GM23338 (cell line): ENCODE measurements around the gene ROCK2. TPM values are rescaled to one million over a fixed set of nuclear protein-coding genes. Genes with fewer than 3 reads are reported as not detected.

ENCODE experiments used
- ATAC-seq: fragments of 200-7000 bp; cut with Tn5 transposase; 3 replicates; pipeline ENCODE4 v1.9.1; 2020
- DNase-seq: peaks from one replicate; pipeline ENCODE4 v3.0.0-alpha.2; 2015; ENCODE audit warnings: low spot score
- H2AFZ ChIP-seq: fragments of 200-600 bp; sonication (generic); 2 replicates; pipeline ENCODE4 v1.8.0; 2016; ENCODE audit warnings: antibody characterized with exemption, mild to moderate bottlenecking, moderate library complexity
- H3F3A ChIP-seq: fragments of 200-600 bp; sonication (generic); replicated peaks from 2 replicates; pipeline ENCODE4 v1.8.0; 2017; ENCODE audit warnings: antibody characterized with exemption, mixed run types, low read depth
- H3K27ac ChIP-seq: fragments of 200-600 bp; sonication (generic); 2 replicates; pipeline ENCODE4 v1.6.1; 2016; ENCODE audit warnings: low read depth
- H3K27me3 ChIP-seq: fragments of 200-600 bp; sonication (generic); 2 replicates; pipeline ENCODE4 v1.8.0; 2016; ENCODE audit warnings: mild to moderate bottlenecking, mixed run types, moderate library complexity; ENCODE audit not compliant: insufficient read depth
- H3K36me3 ChIP-seq: fragments of 200-600 bp; sonication (generic); 2 replicates; pipeline ENCODE4 v1.8.0; 2016; ENCODE audit warnings: mild to moderate bottlenecking; ENCODE audit not compliant: insufficient read depth
- H3K4me1 ChIP-seq: fragments of 200-600 bp; sonication (generic); 2 replicates; pipeline ENCODE4 v1.8.0; 2016; ENCODE audit warnings: mild to moderate bottlenecking, moderate library complexity; ENCODE audit not compliant: insufficient read depth
- H3K4me2 ChIP-seq: fragments of 200-600 bp; sonication (generic); 2 replicates; pipeline ENCODE4 v1.7.1; 2017; ENCODE audit warnings: mixed run types
- H3K4me3 ChIP-seq: fragments of 200-600 bp; sonication (generic); 2 replicates; pipeline ENCODE4 v1.6.1; 2016; ENCODE audit warnings: mixed run types
- H3K79me2 ChIP-seq: fragments of 200-600 bp; sonication (generic); replicated peaks from 2 replicates; pipeline ENCODE4 v1.8.0; 2017; ENCODE audit warnings: mild to moderate bottlenecking; ENCODE audit not compliant: insufficient read depth
- H3K9me2 ChIP-seq: fragments of 200-600 bp; sonication (generic); 2 replicates; pipeline ENCODE4 v1.8.0; 2017; ENCODE audit not compliant: insufficient read depth
- H4K20me1 ChIP-seq: fragments of 200-600 bp; sonication (generic); replicated peaks from 2 replicates; pipeline ENCODE4 v1.8.0; 2017; ENCODE audit warnings: mild to moderate bottlenecking; ENCODE audit not compliant: insufficient read depth
- H3K27ac Mint-ChIP-seq: 2 replicates; pipeline ENCODE4 v1.8.0; 2020; ENCODE audit warnings: inconsistent platforms, mild to moderate bottlenecking, moderate library complexity, mixed read lengths
- H3K27me3 Mint-ChIP-seq: 3 replicates; pipeline ENCODE4 v1.8.0; 2022; ENCODE audit warnings: low read depth, mild to moderate bottlenecking, moderate library complexity, mixed read lengths, inconsistent platforms; ENCODE audit not compliant: insufficient read depth, poor library complexity
- H3K36me3 Mint-ChIP-seq: 3 replicates; pipeline ENCODE4 v1.8.0; 2021; ENCODE audit warnings: low read depth, mild to moderate bottlenecking, inconsistent platforms, moderate library complexity, mixed read lengths
- H3K4me1 Mint-ChIP-seq: 3 replicates; pipeline ENCODE4 v1.8.0; 2020; ENCODE audit warnings: mild to moderate bottlenecking, inconsistent platforms, mixed read lengths
- H3K4me3 Mint-ChIP-seq: 3 replicates; pipeline ENCODE4 v1.8.0; 2021; ENCODE audit warnings: moderate library complexity, mild to moderate bottlenecking, inconsistent platforms, mixed read lengths
- H3K9me3 Mint-ChIP-seq: 3 replicates; pipeline ENCODE4 v1.8.0; 2020; ENCODE audit warnings: moderate library complexity, mild to moderate bottlenecking, inconsistent platforms, mixed read lengths
- CREB1 ChIP-seq: fragments of 250-450 bp; sonication (Bioruptor Pico); IDR thresholded peaks from 2 replicates; pipeline ENCODE4 v1.5.0; 2020; ENCODE audit warnings: low read depth, mild to moderate bottlenecking, moderate library complexity
- EZH2 ChIP-seq: fragments of 200-600 bp; sonication (generic); IDR thresholded peaks from one replicate; pipeline ENCODE4 v1.8.0; 2017; ENCODE audit warnings: antibody characterized with exemption, mild to moderate bottlenecking, low read depth; ENCODE audit not compliant: unreplicated experiment
- EZH2phosphoT487 ChIP-seq: fragments of 200-600 bp; sonication (generic); IDR thresholded peaks from one replicate; pipeline ENCODE4 v1.8.1; 2018; ENCODE audit warnings: antibody characterized with exemption; ENCODE audit not compliant: unreplicated experiment
- JUNB ChIP-seq: IDR thresholded peaks from one replicate; pipeline ENCODE4 v1.6.1; 2016; ENCODE audit warnings: antibody characterized with exemption; ENCODE audit not compliant: unreplicated experiment
- NANOG ChIP-seq: IDR thresholded peaks from 2 replicates; pipeline ENCODE4 v1.6.1; 2016; ENCODE audit warnings: antibody characterized with exemption, borderline replicate concordance
- POLR2AphosphoS5 ChIP-seq: IDR thresholded peaks from 2 replicates; pipeline ENCODE4 v1.6.1; 2016; ENCODE audit warnings: antibody characterized with exemption, low read depth
- STAT1 ChIP-seq: IDR thresholded peaks from one replicate; pipeline ENCODE4 v1.6.1; 2016; ENCODE audit warnings: antibody characterized with exemption; ENCODE audit not compliant: unreplicated experiment
- ZNF114 ChIP-seq: fragments of 250-450 bp; sonication (Bioruptor Pico); IDR thresholded peaks from 2 replicates; pipeline ENCODE4 v1.5.0; 2020; ENCODE audit warnings: mild to moderate bottlenecking, moderate library complexity
- ZNF331 ChIP-seq: fragments of 250-450 bp; sonication (Bioruptor Pico); IDR thresholded peaks from 2 replicates; pipeline ENCODE4 v1.5.0; 2020; ENCODE audit warnings: low read depth, mild to moderate bottlenecking, moderate library complexity
- polyA plus RNA-seq: library from polyadenylated mRNA; unstranded; fragments of >200 nt; fragmentation: Nextera tagmentation; extraction: Ambion mirVana; gene quantifications from 2 replicates; pipeline ENCODE4 v1.2.1, GENCODE V29; 2016
- total RNA-seq: library from RNA; depleted of rRNA; stranded (reverse); fragments of >200 nt; shearing (Covaris generic); gene quantifications from 2 replicates; pipeline ENCODE4 v1.2.3, GENCODE V29; 2014
- TF ChIP-seq, protein P1 (sequence below): IDR thresholded peaks from one replicate; pipeline ENCODE4 v1.6.1; 2018; ENCODE audit warnings: antibody characterized with exemption; ENCODE audit not compliant: unreplicated experiment
- TF ChIP-seq, protein P2 (sequence below): IDR thresholded peaks from 2 replicates; pipeline ENCODE4 v1.6.1; 2016; ENCODE audit warnings: antibody characterized with exemption
- TF ChIP-seq, protein P3 (sequence below): fragments of 250-450 bp; sonication (Bioruptor Pico); IDR thresholded peaks from 2 replicates; pipeline ENCODE4 v1.5.0; 2020; ENCODE audit warnings: mild to moderate bottlenecking, moderate library complexity
- TF ChIP-seq, protein P4 (sequence below), 2 experiments: fragments of 200-600 bp in 1 of 2; sonication (generic) in 1 of 2; conservative IDR thresholded peaks; 2 replicates each; pipeline versions ENCODE4 v1.5.1 to v1.6.1; 2016 to 2017; ENCODE audit warnings: antibody characterized with exemption in 2 of 2, low read depth in 2 of 2, mild to moderate bottlenecking in 2 of 2, moderate library complexity in 1 of 2

The ROCK2 gene
- total and polyA plus RNA-seq, 2 experiments from 2014 or later: 16.4 to 28.0 TPM

DNA sequence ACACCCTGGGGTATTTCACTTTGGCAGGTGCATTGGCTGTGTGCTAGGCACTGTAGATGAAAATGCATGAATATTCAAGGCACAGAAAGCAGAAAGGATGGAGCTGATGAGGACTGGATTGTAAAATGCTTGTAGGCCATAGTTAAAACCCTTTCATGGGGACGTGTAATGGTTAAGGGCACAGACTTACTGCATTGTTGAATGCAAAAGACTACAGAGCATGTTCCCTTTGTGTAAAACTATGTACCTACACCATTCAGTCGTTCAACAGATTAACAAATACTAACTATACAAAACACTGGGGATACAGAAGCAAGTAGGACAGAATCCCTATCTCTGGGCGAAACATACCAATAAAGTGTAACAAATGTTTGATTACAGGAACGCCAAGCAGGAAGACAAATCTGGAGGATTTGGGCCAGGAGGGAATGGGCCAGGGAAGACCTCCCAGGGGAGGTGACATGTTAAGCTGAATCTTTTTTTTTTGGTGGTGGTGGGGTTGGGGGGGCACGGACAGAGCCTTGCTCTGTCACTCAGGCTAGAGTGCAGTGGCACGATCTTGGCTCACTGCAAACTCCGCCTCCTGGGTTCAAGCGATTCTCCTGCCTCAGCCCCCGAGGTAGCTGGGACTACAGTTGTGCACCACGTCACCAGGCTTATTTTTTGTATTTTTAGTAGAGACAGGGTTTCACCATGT, 19.6 kb upstream of the ROCK2 start:
- Mint-ChIP-seq H3K36me3 (no peaks in the 10 kb centered on the region), H3K9me3 (no peaks in the 10 kb centered on the region; the same call in 2 of the 3 replicates), H3K4me1 (peaks cover 6% of the 10 kb centered on the region; the same call in 2 of the 3 replicates), H3K27ac (no peak overlapping the region), H3K4me3 (no peak overlapping the region), H3K27me3 (peaks cover 7% of the 10 kb centered on the region)
- H3K27me3 ChIP-seq: no peaks in the 10 kb centered on the region
- H4K20me1 ChIP-seq: no peaks in the 10 kb centered on the region
- no peak overlapping the region for H3K4me2 ChIP-seq
- no peak overlapping the region for H3K27ac ChIP-seq
- no peak for TF ChIP-seq ZNF114 (CRISPR knock-in tag)
- TF ChIP-seq JUNB: no peak
- TF ChIP-seq STAT1: no peak
- TF ChIP-seq, protein P1, sequence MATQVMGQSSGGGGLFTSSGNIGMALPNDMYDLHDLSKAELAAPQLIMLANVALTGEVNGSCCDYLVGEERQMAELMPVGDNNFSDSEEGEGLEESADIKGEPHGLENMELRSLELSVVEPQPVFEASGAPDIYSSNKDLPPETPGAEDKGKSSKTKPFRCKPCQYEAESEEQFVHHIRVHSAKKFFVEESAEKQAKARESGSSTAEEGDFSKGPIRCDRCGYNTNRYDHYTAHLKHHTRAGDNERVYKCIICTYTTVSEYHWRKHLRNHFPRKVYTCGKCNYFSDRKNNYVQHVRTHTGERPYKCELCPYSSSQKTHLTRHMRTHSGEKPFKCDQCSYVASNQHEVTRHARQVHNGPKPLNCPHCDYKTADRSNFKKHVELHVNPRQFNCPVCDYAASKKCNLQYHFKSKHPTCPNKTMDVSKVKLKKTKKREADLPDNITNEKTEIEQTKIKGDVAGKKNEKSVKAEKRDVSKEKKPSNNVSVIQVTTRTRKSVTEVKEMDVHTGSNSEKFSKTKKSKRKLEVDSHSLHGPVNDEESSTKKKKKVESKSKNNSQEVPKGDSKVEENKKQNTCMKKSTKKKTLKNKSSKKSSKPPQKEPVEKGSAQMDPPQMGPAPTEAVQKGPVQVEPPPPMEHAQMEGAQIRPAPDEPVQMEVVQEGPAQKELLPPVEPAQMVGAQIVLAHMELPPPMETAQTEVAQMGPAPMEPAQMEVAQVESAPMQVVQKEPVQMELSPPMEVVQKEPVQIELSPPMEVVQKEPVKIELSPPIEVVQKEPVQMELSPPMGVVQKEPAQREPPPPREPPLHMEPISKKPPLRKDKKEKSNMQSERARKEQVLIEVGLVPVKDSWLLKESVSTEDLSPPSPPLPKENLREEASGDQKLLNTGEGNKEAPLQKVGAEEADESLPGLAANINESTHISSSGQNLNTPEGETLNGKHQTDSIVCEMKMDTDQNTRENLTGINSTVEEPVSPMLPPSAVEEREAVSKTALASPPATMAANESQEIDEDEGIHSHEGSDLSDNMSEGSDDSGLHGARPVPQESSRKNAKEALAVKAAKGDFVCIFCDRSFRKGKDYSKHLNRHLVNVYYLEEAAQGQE: no peak
- no peak for TF ChIP-seq EZH2
- TF ChIP-seq, protein P2, sequence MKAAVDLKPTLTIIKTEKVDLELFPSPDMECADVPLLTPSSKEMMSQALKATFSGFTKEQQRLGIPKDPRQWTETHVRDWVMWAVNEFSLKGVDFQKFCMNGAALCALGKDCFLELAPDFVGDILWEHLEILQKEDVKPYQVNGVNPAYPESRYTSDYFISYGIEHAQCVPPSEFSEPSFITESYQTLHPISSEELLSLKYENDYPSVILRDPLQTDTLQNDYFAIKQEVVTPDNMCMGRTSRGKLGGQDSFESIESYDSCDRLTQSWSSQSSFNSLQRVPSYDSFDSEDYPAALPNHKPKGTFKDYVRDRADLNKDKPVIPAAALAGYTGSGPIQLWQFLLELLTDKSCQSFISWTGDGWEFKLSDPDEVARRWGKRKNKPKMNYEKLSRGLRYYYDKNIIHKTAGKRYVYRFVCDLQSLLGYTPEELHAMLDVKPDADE: no peak
- TF ChIP-seq EZH2phosphoT487: no peak
- TF ChIP-seq, protein P3, sequence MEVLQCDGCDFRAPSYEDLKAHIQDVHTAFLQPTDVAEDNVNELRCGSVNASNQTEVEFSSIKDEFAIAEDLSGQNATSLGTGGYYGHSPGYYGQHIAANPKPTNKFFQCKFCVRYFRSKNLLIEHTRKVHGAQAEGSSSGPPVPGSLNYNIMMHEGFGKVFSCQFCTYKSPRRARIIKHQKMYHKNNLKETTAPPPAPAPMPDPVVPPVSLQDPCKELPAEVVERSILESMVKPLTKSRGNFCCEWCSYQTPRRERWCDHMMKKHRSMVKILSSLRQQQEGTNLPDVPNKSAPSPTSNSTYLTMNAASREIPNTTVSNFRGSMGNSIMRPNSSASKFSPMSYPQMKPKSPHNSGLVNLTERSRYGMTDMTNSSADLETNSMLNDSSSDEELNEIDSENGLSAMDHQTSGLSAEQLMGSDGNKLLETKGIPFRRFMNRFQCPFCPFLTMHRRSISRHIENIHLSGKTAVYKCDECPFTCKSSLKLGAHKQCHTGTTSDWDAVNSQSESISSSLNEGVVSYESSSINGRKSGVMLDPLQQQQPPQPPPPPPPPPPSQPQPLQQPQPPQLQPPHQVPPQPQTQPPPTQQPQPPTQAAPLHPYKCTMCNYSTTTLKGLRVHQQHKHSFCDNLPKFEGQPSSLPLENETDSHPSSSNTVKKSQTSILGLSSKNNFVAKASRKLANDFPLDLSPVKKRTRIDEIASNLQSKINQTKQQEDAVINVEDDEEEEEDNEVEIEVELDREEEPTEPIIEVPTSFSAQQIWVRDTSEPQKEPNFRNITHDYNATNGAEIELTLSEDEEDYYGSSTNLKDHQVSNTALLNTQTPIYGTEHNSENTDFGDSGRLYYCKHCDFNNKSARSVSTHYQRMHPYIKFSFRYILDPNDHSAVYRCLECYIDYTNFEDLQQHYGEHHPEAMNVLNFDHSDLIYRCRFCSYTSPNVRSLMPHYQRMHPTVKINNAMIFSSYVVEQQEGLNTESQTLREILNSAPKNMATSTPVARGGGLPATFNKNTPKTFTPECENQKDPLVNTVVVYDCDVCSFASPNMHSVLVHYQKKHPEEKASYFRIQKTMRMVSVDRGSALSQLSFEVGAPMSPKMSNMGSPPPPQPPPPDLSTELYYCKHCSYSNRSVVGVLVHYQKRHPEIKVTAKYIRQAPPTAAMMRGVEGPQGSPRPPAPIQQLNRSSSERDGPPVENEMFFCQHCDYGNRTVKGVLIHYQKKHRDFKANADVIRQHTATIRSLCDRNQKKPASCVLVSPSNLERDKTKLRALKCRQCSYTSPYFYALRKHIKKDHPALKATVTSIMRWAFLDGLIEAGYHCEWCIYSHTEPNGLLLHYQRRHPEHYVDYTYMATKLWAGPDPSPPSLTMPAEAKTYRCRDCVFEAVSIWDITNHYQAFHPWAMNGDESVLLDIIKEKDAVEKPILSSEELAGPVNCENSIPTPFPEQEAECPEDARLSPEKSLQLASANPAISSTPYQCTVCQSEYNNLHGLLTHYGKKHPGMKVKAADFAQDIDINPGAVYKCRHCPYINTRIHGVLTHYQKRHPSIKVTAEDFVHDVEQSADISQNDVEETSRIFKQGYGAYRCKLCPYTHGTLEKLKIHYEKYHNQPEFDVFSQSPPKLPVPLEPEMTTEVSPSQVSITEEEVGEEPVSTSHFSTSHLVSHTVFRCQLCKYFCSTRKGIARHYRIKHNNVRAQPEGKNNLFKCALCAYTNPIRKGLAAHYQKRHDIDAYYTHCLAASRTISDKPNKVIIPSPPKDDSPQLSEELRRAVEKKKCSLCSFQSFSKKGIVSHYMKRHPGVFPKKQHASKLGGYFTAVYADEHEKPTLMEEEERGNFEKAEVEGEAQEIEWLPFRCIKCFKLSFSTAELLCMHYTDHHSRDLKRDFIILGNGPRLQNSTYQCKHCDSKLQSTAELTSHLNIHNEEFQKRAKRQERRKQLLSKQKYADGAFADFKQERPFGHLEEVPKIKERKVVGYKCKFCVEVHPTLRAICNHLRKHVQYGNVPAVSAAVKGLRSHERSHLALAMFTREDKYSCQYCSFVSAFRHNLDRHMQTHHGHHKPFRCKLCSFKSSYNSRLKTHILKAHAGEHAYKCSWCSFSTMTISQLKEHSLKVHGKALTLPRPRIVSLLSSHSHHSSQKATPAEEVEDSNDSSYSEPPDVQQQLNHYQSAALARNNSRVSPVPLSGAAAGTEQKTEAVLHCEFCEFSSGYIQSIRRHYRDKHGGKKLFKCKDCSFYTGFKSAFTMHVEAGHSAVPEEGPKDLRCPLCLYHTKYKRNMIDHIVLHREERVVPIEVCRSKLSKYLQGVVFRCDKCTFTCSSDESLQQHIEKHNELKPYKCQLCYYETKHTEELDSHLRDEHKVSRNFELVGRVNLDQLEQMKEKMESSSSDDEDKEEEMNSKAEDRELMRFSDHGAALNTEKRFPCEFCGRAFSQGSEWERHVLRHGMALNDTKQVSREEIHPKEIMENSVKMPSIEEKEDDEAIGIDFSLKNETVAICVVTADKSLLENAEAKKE: no peak
- TF ChIP-seq POLR2AphosphoS5: no peak
- no peak for TF ChIP-seq CREB1 (CRISPR knock-in tag)
- TF ChIP-seq, protein P4, sequence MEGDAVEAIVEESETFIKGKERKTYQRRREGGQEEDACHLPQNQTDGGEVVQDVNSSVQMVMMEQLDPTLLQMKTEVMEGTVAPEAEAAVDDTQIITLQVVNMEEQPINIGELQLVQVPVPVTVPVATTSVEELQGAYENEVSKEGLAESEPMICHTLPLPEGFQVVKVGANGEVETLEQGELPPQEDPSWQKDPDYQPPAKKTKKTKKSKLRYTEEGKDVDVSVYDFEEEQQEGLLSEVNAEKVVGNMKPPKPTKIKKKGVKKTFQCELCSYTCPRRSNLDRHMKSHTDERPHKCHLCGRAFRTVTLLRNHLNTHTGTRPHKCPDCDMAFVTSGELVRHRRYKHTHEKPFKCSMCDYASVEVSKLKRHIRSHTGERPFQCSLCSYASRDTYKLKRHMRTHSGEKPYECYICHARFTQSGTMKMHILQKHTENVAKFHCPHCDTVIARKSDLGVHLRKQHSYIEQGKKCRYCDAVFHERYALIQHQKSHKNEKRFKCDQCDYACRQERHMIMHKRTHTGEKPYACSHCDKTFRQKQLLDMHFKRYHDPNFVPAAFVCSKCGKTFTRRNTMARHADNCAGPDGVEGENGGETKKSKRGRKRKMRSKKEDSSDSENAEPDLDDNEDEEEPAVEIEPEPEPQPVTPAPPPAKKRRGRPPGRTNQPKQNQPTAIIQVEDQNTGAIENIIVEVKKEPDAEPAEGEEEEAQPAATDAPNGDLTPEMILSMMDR (conservative IDR thresholded peaks at IDR 0.05; ENCODE audit: low read depth in 2 of 2): no peak
- TF ChIP-seq ZNF331 (CRISPR knock-in tag): no peak
- TF ChIP-seq NANOG: no peak
- DNase-seq: no peak
- H3K9me2 ChIP-seq: no peaks in the 10 kb centered on the region
- no peak for ATAC-seq
- H3K4me1 ChIP-seq: no peaks in the 10 kb centered on the region
- no peak overlapping the region for H2AFZ ChIP-seq
- no peaks in the 10 kb centered on the region for H3F3A ChIP-seq
- H3K36me3 ChIP-seq: no peaks in the 10 kb centered on the region
- H3K79me2 ChIP-seq: no peaks in the 10 kb centered on the region
- no peak overlapping the region for H3K4me3 ChIP-seq
